Heart left ventricle (tissue), 13 donors: Measurements from ENCODE around the gene PGD.

ENCODE experiments used
- CTCF ChIP-seq, 12 donors: fragments of 200-600 bp; sonication (generic) in 4 of 12; IDR thresholded peaks; one replicate each; pipeline versions ENCODE4 v1.5.0 to v1.8.0; 2018 to 2022; ENCODE audit warnings: antibody characterized with exemption in 12 of 12, mild to moderate bottlenecking in 5 of 12
- POLR2A ChIP-seq, 2 donors: fragments of 450-650 bp; IDR thresholded peaks; one replicate each; pipeline ENCODE4 v1.6.1; 2017; ENCODE audit warnings: antibody characterized with exemption in 2 of 2, mild to moderate bottlenecking in 2 of 2, moderate library complexity in 2 of 2
- donor health status: ischemic (EF 13 %, LVEDD 7.1; RV severe dilation, severe dysfunction).
- donor health status: DM: no; HTN: yes; CAD: no.
- donor health status: DM: no; HTN: no; CAD: no.
- donor health status: ischemic (EF 25% LVEDD 6.9; RV normal size, moderate dysfunction).
- donor health status: ischemic (EF 25% LVEDD 5.7; RV mildly dilated, moderate dysfunction).
- donor health status: ischemic (EF 35%, LVEDD 5.7; RV mildly dilated, moderate dysfunction).
- donor health status: nonischemic (EF 11% LVEDD 7.7; RV severe dilation, severe dysfunction).
- donor health status: DM: yes; HTN: yes; CAD: no.
- donor health status: PGD.
- donor health status: ischemic (EF 29% LVEDD 5.4; RV normal size, mild dysfunction).
- donor health status: nonischemic (EF 23%, LVEDD 6.1; RV moderate dilation, normal function).

DNA sequence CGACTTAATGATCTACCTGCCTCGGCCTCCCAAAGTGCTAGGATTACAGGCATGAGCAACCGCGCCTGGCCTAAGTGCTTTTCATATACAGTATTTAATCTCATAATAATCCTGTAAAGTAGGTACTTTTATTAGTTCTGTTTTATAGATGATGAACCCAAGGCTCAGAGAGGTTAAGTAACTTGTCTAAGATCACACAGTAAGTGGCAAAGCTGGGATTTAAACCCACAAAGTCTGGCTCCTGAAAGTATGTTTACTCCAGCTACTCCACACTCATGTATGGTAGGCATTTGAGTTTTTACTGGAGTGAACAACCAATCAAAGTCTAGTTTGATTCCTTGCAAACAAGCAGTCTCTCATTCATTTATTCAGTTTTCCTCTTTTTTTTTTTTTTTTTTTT is 71.2 kb downstream of the PGD start:
- TF ChIP-seq CTCF (IDR thresholded peaks at IDR 0.05) (no peak), POLR2A (IDR thresholded peaks at IDR 0.05) (no peak)
